ENCODE measurements around the gene FBXL20. TPM values are rescaled to one million over a fixed set of nuclear protein-coding genes. Genes with fewer than 3 reads are reported as not detected.

Gene FBXL20
- total RNA-seq, 2 experiments from 2014 or later = 14.2 to 15.4 TPM

- CTCF ChIA-PET = interaction anchor here (0.6 to 2.2 kb wide), 6 partner anchors 12 to 170 kb away, joined by 3 to 11 read pairs (median 4); no protein-coding TSS in a partner anchor
- intact Hi-C loops (cut with micrococcal nuclease) = no loop called here
- Mint-ChIP-seq H3K27me3 (ENCODE audit: low read depth) (peaks cover 14% of the 10 kb centered on the region), H3K27ac (no peak overlapping the region), H3K4me3 (no peak overlapping the region), H3K9me3 (no peaks in the 10 kb centered on the region), H3K36me3 (ENCODE audit: low read depth) (no peaks in the 10 kb centered on the region), H3K4me1 (ENCODE audit: low read depth) (peaks cover 2% of the 10 kb centered on the region)
- DNase-seq = no peak
Observed at GRCh38 chr17:39217734-39218369, 183.6 kb downstream of the FBXL20 start.

- Mint-ChIP-seq H3K4me3 (no peak overlapping the region), H3K4me1 (ENCODE audit: low read depth) (peaks cover 14% of the 10 kb centered on the region), H3K9me3 (no peaks in the 10 kb centered on the region), H3K36me3 (ENCODE audit: low read depth) (no peaks in the 10 kb centered on the region), H3K27me3 (ENCODE audit: low read depth) (peaks cover 4% of the 10 kb centered on the region), H3K27ac (no peak overlapping the region)
- intact Hi-C loops (cut with micrococcal nuclease) = no loop called here
- DNase-seq = no peak
- CTCF ChIA-PET = interaction anchor here (0.7 to 1.1 kb wide), 2 partner anchors 21 to 30 kb away, joined by 4 to 7 read pairs; no protein-coding TSS in a partner anchor
Observed at GRCh38 chr17:39213852-39214251, 187.6 kb downstream of the FBXL20 start.

GRCh38 chr17:39212841-39213480, 188.5 kb downstream of the FBXL20 start:
- DNase-seq = no peak
- Mint-ChIP-seq H3K27ac (no peak overlapping the region), H3K9me3 (no peaks in the 10 kb centered on the region), H3K36me3 (ENCODE audit: low read depth) (no peaks in the 10 kb centered on the region), H3K27me3 (ENCODE audit: low read depth) (peaks cover 2% of the 10 kb centered on the region), H3K4me3 (no peak overlapping the region), H3K4me1 (ENCODE audit: low read depth) (peaks cover 21% of the 10 kb centered on the region)
- intact Hi-C loops (cut with micrococcal nuclease) = no loop called here
- CTCF ChIA-PET = interaction anchor here (0.8 to 1.1 kb wide), 2 partner anchors 19 to 22 kb away, joined by 3 to 7 read pairs; no protein-coding TSS in a partner anchor

- CTCF ChIA-PET = no interaction called here
- intact Hi-C loops (cut with micrococcal nuclease) = no loop called here
- H3K27ac Mint-ChIP-seq = no peak overlapping the region
Observed at GRCh38 chr17:39212195-39212810, 189.1 kb downstream of the FBXL20 start.

GRCh38 chr17:39210093-39210434, 191.4 kb downstream of the FBXL20 start:
- DNase-seq = no peak
- H3K4me1 Mint-ChIP-seq (ENCODE audit: low read depth) = peaks cover 31% of the 10 kb centered on the region
- no peaks in the 10 kb centered on the region for H3K36me3 Mint-ChIP-seq (ENCODE audit: low read depth)
- H3K27ac Mint-ChIP-seq = no peak overlapping the region
- H3K27me3 Mint-ChIP-seq (ENCODE audit: low read depth) = no peaks in the 10 kb centered on the region
- peak overlapping the region; percentile 28 for H3K4me3 Mint-ChIP-seq
- H3K9me3 Mint-ChIP-seq = no peaks in the 10 kb centered on the region
- intact Hi-C loops (cut with micrococcal nuclease) = no loop called here
- CTCF ChIA-PET = interaction anchor here (1.1 to 10.9 kb wide), 2 partner anchors 12 to 31 kb away, joined by 3 to 502 read pairs; no protein-coding TSS in a partner anchor

More at GRCh38 chr17:39212195-39212810, 189.1 kb downstream of the FBXL20 start:
- no peak for DNase-seq
- no peak overlapping the region for H3K4me3 Mint-ChIP-seq
- H3K27me3 Mint-ChIP-seq (ENCODE audit: low read depth) = peaks cover 2% of the 10 kb centered on the region
- H3K36me3 Mint-ChIP-seq (ENCODE audit: low read depth) = no peaks in the 10 kb centered on the region
- H3K9me3 Mint-ChIP-seq = no peaks in the 10 kb centered on the region
- peaks cover 24% of the 10 kb centered on the region for H3K4me1 Mint-ChIP-seq (ENCODE audit: low read depth)

GRCh38 chr17:39209317-39210092, 191.9 kb downstream of the FBXL20 start:
- Mint-ChIP-seq H3K4me1 (ENCODE audit: low read depth) (peaks cover 31% of the 10 kb centered on the region), H3K36me3 (ENCODE audit: low read depth) (peaks cover 2% of the 10 kb centered on the region), H3K27ac (no peak overlapping the region), H3K27me3 (ENCODE audit: low read depth) (no peaks in the 10 kb centered on the region), H3K9me3 (no peaks in the 10 kb centered on the region), H3K4me3 (peak overlapping the region; percentile 24)
- intact Hi-C loops (cut with micrococcal nuclease) = loop anchor here (5.0 kb wide), 1 partner anchor 413 kb away; no protein-coding TSS in a partner anchor
- CTCF ChIA-PET = interaction anchor here (0.6 to 10.9 kb wide), 3 partner anchors 11 to 32 kb away, joined by 3 to 502 read pairs (median 4); no protein-coding TSS in a partner anchor
- DNase-seq = peak; percentile 79

GRCh38 chr17:39208893-39209292, 192.5 kb downstream of the FBXL20 start:
- Mint-ChIP-seq H3K4me1 (ENCODE audit: low read depth) (peaks cover 32% of the 10 kb centered on the region), H3K4me3 (no peak overlapping the region), H3K27me3 (ENCODE audit: low read depth) (no peaks in the 10 kb centered on the region), H3K27ac (no peak overlapping the region), H3K9me3 (no peaks in the 10 kb centered on the region), H3K36me3 (ENCODE audit: low read depth) (peaks cover 6% of the 10 kb centered on the region)
- intact Hi-C loops (cut with micrococcal nuclease) = loop anchor here (5.0 kb wide), 1 partner anchor 413 kb away; no protein-coding TSS in a partner anchor
- CTCF ChIA-PET = interaction anchor here (0.6 to 10.9 kb wide), 2 partner anchors 18 to 33 kb away, joined by 4 to 502 read pairs; no protein-coding TSS in a partner anchor
- peak; percentile 25 for DNase-seq

- DNase-seq = no peak
- Mint-ChIP-seq H3K4me1 (ENCODE audit: low read depth) (peaks cover 38% of the 10 kb centered on the region), H3K4me3 (no peak overlapping the region), H3K36me3 (ENCODE audit: low read depth) (peaks cover 14% of the 10 kb centered on the region), H3K9me3 (no peaks in the 10 kb centered on the region), H3K27ac (no peak overlapping the region), H3K27me3 (ENCODE audit: low read depth) (no peaks in the 10 kb centered on the region)
- CTCF ChIA-PET = interaction anchor here (10.9 kb wide), 1 partner anchor 33 kb away, joined by 502 read pairs; no protein-coding TSS in a partner anchor
- intact Hi-C loops (cut with micrococcal nuclease) = loop anchor here (5.0 kb wide), 1 partner anchor 414 kb away; no protein-coding TSS in a partner anchor
Observed at GRCh38 chr17:39208136-39208535, 193.3 kb downstream of the FBXL20 start.

- no peak overlapping the region for H3K27ac Mint-ChIP-seq
- intact Hi-C loops (cut with micrococcal nuclease) = loop anchor here (5.0 kb wide), 1 partner anchor 417 kb away; no protein-coding TSS in a partner anchor
Observed at GRCh38 chr17:39205112-39205526, 196.3 kb downstream of the FBXL20 start.

GRCh38 chr17:39204245-39204644, 197.2 kb downstream of the FBXL20 start:
- H3K4me3 Mint-ChIP-seq = no peak overlapping the region
- H3K9me3 Mint-ChIP-seq = no peaks in the 10 kb centered on the region
- H3K27ac Mint-ChIP-seq = no peak overlapping the region
- intact Hi-C loops (cut with micrococcal nuclease) = no loop called here
- no peaks in the 10 kb centered on the region for H3K27me3 Mint-ChIP-seq (ENCODE audit: low read depth)
- peaks cover 52% of the 10 kb centered on the region for H3K4me1 Mint-ChIP-seq (ENCODE audit: low read depth)
- DNase-seq = no peak
- H3K36me3 Mint-ChIP-seq (ENCODE audit: low read depth) = peaks cover 43% of the 10 kb centered on the region
- CTCF ChIA-PET = interaction anchor here (1.6 to 10.9 kb wide), 2 partner anchors 37 to 39 kb away, joined by 3 to 502 read pairs; no protein-coding TSS in a partner anchor

More at GRCh38 chr17:39205112-39205526, 196.3 kb downstream of the FBXL20 start:
- DNase-seq = no peak
- CTCF ChIA-PET = interaction anchor here (0.6 to 10.9 kb wide), 5 partner anchors 13 to 206 kb away, joined by 3 to 502 read pairs (median 3); no protein-coding TSS in a partner anchor
- H3K27me3 Mint-ChIP-seq (ENCODE audit: low read depth) = no peaks in the 10 kb centered on the region
- H3K4me1 Mint-ChIP-seq (ENCODE audit: low read depth) = peaks cover 53% of the 10 kb centered on the region
- peaks cover 42% of the 10 kb centered on the region for H3K36me3 Mint-ChIP-seq (ENCODE audit: low read depth)
- H3K4me3 Mint-ChIP-seq = no peak overlapping the region
- no peaks in the 10 kb centered on the region for H3K9me3 Mint-ChIP-seq

Measured in activated naive CD4-positive, alpha-beta T cell treated with anti-CD3 and anti-CD28 coated beads for 36 hours (primary cell).